Vagina (tissue), 2 donors: ENCODE measurements around the gene OR10A5.

Experiments
- CTCF ChIP-seq, 3 experiments: fragments of 450-650 bp in 2 of 3; fragments of 200-600 bp in 1 of 3; sonication (generic) in 1 of 3; IDR thresholded peaks; one replicate each; pipeline ENCODE4 v1.5.1; 2017 to 2019; ENCODE audit warnings: antibody characterized with exemption in 3 of 3, mild to moderate bottlenecking in 2 of 3, moderate library complexity in 2 of 3
- POLR2A ChIP-seq, 2 donors: fragments of 450-650 bp; IDR thresholded peaks; one replicate each; pipeline ENCODE4 v1.6.1; 2017; ENCODE audit warnings: antibody characterized with exemption in 2 of 2, mild to moderate bottlenecking in 2 of 2, moderate library complexity in 2 of 2
- POLR2AphosphoS5 ChIP-seq, 2 donors: sonication (generic); formaldehyde crosslinking; IDR thresholded peaks; one replicate each; pipeline ENCODE4 v1.9.0; 2017; ENCODE audit warnings: antibody characterized with exemption in 2 of 2, mild to moderate bottlenecking in 2 of 2, low read depth in 1 of 2; ENCODE audit not compliant: insufficient read depth in 1 of 2

GRCh38 chr11:6888830-6889229, 43.3 kb downstream of the OR10A5 start:
- no peak for TF ChIP-seq POLR2AphosphoS5 (IDR thresholded peaks at IDR 0.05; ENCODE audit: insufficient read depth in 1 of 2, low read depth in 1 of 2)
- TF ChIP-seq CTCF (IDR thresholded peaks at IDR 0.05): no peak
- TF ChIP-seq POLR2A (IDR thresholded peaks at IDR 0.05): no peak
